Activated naive CD8-positive, alpha-beta T cell treated with anti-CD3 and anti-CD28 coated beads for 36 hours (primary cell): ENCODE results near the gene FLII. TPM values are rescaled to one million over a fixed set of nuclear protein-coding genes. Genes with fewer than 3 reads are reported as not detected.

Source experiments
- total RNA-seq, 2 experiments: library from RNA; stranded (reverse); gene quantifications; one replicate each; pipeline ENCODE4 v1.2.3, GENCODE V29; 2021

FLII gene
- total RNA-seq, 2 experiments from 2014 or later, result 237 to 242 TPM

Other genes with a start within 250 kb of the FLII start
- gene ATPAF2, start 219.6 kb downstream of the FLII start, total RNA-seq, result 10 to 100 TPM; 31.0 to 33.3 TPM
- gene GID4, start 219.3 kb downstream of the FLII start, total RNA-seq, result 1 to 10 TPM; 7.2 to 7.7 TPM
- gene DRG2, start 170.8 kb downstream of the FLII start, total RNA-seq, result 10 to 100 TPM; 52.2 to 52.4 TPM
- under 1 TPM; 0.60 to 0.68 TPM for gene MYO15A, start 150.0 kb downstream of the FLII start, total RNA-seq
- gene ALKBH5, start 74.9 kb downstream of the FLII start, total RNA-seq, result 100 to 1,000 TPM; 163 TPM
- gene LLGL1, start 33.1 kb downstream of the FLII start, total RNA-seq, result 10 to 100 TPM; 13.7 to 15.2 TPM
- 1 to 10 TPM; 3.2 to 4.3 TPM for gene MIEF2, start 1.9 kb upstream of the FLII start, total RNA-seq
- 10 to 100 TPM; 55.4 to 56.9 TPM for gene TOP3A, start 56.3 kb upstream of the FLII start, total RNA-seq
- 10 to 100 TPM; 19.4 TPM for gene SMCR8, start 56.6 kb upstream of the FLII start, total RNA-seq
- gene SHMT1, start 104.8 kb upstream of the FLII start, total RNA-seq, result 10 to 100 TPM; 50.2 to 52.2 TPM
- gene EVPLL, start 119.0 kb upstream of the FLII start, total RNA-seq, result under 1 TPM; 0.14 to 0.39 TPM
- gene LGALS9C, start 218.1 kb upstream of the FLII start, total RNA-seq, result under 1 TPM in 1 of 2 experiments, not detected in 1; 0.20 TPM